Measurements from ENCODE around the gene RTTN. TPM values are rescaled to one million over a fixed set of nuclear protein-coding genes. Genes with fewer than 3 reads are reported as not detected.

RTTN gene
- total and polyA plus RNA-seq, 2 experiments from 2014 or later: 7.2 to 31.0 TPM

GRCh38 chr18:70019136-70019535 lies 186.4 kb downstream of the RTTN start:
- Mint-ChIP-seq H3K36me3 (ENCODE audit: low read depth) (peaks cover 8% of the 10 kb centered on the region), H3K27me3 (ENCODE audit: insufficient read depth, low read depth, poor library complexity) (peaks cover 2% of the 10 kb centered on the region), H3K4me1 (peaks cover 15% of the 10 kb centered on the region), H3K4me3 (no peak overlapping the region), H3K9me3 (no peaks in the 10 kb centered on the region), H3K27ac (no peak overlapping the region; the same call in 1 of the 2 replicates)
- Histone ChIP-seq H2AFZ (no peak overlapping the region), H3K27ac (ENCODE audit: low read depth) (no peak overlapping the region), H3K4me3 (no peak overlapping the region), H3F3A (replicated peaks; ENCODE audit: low read depth) (no peaks in the 10 kb centered on the region), H3K9me2 (ENCODE audit: insufficient read depth) (peaks cover 3% of the 10 kb centered on the region; the same call in 1 of the 2 replicates), H3K27me3 (ENCODE audit: insufficient read depth) (no peaks in the 10 kb centered on the region), H3K4me1 (ENCODE audit: insufficient read depth) (no peaks in the 10 kb centered on the region), H4K20me1 (replicated peaks; ENCODE audit: insufficient read depth) (no peaks in the 10 kb centered on the region; the same call in 1 of the 2 replicates), H3K79me2 (replicated peaks; ENCODE audit: insufficient read depth) (no peaks in the 10 kb centered on the region), H3K36me3 (ENCODE audit: insufficient read depth) (no peaks in the 10 kb centered on the region), H3K4me2 (no peak overlapping the region)
- ATAC-seq: no peak
- no peak for DNase-seq (ENCODE audit: low spot score)
- TF ChIP-seq CREB1 (CRISPR knock-in tag; IDR thresholded peaks at IDR 0.05; ENCODE audit: low read depth) (no peak), REST (IDR thresholded peaks at IDR 0.05; ENCODE audit: unreplicated experiment) (no peak), CTCF (conservative IDR thresholded peaks at IDR 0.05; ENCODE audit: low read depth in 2 of 2) (no peak), ZNF331 (CRISPR knock-in tag; IDR thresholded peaks at IDR 0.05; ENCODE audit: low read depth) (no peak), JUNB (IDR thresholded peaks at IDR 0.05; ENCODE audit: unreplicated experiment) (no peak), EZH2phosphoT487 (IDR thresholded peaks at IDR 0.05; ENCODE audit: unreplicated experiment) (no peak), STAT1 (IDR thresholded peaks at IDR 0.05; ENCODE audit: unreplicated experiment) (no peak), ZNF114 (CRISPR knock-in tag; IDR thresholded peaks at IDR 0.05) (no peak), POLR2AphosphoS5 (IDR thresholded peaks at IDR 0.05; ENCODE audit: low read depth) (no peak), ETS1 (IDR thresholded peaks at IDR 0.05) (no peak), NANOG (IDR thresholded peaks at IDR 0.05; ENCODE audit: borderline replicate concordance) (no peak), ZNF462 (CRISPR knock-in tag; IDR thresholded peaks at IDR 0.05) (no peak), EZH2 (IDR thresholded peaks at IDR 0.05; ENCODE audit: low read depth, unreplicated experiment) (no peak)

All from GM23338 (cell line).